ENCODE results near the gene ONECUT3.

ONECUT3 gene

GRCh38 chr19:1742989-1743696 is 10.2 kb upstream of the ONECUT3 start:
- DNase-seq = no peak

DNA sequence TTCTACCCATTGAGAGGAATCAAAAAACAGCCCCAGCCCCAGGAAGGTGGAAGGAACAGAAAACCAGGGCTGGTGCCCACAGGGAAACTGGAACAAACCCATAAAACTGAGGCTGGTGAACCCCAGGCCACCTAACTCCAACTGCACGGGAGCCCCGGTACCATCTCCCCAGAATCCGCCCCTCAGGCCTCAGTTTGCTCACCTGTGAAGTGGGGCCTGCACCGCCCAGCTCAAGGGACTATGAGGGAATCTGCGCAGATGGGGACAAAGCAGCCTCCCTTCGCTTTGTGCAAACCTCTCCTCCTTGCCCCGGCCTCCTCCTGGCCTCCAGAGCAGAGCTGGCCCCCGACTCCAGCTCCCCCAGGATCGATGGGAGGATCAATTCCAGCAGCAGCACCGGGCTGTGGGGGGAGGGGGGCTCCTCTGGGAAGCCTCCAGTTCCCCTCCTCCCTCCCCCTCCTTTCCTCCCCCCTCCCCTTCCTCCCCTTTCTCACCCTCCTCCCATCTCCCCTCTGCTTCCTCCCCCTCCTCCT is 9.1 kb upstream of the ONECUT3 start:
- DNase-seq = no peak

- no peak for DNase-seq
These were observed 8.3 kb upstream of the ONECUT3 start for GRCh38 chr19:1744822-1745563.

DNA sequence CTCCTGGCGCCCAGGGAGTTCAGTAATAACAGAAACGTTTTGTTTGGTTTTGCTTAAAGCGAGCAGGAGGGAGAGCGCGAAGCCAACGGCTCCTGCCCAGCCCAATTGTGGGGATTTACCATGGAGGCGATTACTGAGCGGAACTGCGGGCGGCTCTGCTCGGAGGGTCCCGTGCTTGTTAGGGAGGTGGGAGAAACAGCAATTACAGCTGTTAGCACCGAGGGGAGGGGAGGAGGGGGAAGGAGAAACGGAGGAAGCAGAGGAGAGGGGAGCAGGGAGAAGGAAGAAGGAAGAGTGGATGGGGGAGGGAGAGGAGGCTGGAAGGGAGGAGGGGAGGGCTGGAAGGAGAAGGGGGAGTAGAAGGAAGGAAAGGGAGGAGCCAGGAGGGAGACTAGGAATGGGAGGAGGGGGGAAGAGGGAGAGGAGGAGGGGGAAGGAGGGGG is 7.7 kb upstream of the ONECUT3 start:
- DNase-seq = no peak

- DNase-seq = no peak
These were observed 6.7 kb upstream of the ONECUT3 start for GRCh38 chr19:1746401-1747284.

GRCh38 chr19:1747285-1748114 is 5.8 kb upstream of the ONECUT3 start:
- DNase-seq = no peak

GRCh38 chr19:1748115-1748872 is 5.0 kb upstream of the ONECUT3 start:
- no peak for DNase-seq

DNA sequence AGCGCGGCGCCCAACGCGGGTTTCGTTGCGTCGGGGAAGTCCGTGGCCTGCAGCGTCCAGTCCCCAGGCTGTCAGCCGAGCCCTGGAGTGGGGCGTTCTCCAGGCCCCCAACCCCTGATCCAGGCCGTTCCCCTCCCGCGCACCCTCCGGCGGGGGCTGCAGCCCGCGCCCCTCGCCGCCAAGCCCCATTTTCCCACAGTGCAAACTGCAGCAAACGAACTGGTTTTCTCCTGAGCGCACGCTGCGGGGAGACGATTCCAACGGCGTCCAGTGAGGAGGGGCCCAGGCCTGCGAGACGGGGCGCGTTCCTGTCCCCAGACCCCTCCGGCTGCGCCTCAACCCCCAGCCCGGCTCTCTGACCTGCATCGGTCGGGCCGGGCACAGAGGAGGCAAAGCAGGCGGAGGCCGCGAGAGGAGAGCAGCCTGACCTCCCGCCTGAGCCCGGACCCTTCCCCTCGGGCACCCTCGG is 4.4 kb upstream of the ONECUT3 start:
- DNase-seq = no peak

DNA sequence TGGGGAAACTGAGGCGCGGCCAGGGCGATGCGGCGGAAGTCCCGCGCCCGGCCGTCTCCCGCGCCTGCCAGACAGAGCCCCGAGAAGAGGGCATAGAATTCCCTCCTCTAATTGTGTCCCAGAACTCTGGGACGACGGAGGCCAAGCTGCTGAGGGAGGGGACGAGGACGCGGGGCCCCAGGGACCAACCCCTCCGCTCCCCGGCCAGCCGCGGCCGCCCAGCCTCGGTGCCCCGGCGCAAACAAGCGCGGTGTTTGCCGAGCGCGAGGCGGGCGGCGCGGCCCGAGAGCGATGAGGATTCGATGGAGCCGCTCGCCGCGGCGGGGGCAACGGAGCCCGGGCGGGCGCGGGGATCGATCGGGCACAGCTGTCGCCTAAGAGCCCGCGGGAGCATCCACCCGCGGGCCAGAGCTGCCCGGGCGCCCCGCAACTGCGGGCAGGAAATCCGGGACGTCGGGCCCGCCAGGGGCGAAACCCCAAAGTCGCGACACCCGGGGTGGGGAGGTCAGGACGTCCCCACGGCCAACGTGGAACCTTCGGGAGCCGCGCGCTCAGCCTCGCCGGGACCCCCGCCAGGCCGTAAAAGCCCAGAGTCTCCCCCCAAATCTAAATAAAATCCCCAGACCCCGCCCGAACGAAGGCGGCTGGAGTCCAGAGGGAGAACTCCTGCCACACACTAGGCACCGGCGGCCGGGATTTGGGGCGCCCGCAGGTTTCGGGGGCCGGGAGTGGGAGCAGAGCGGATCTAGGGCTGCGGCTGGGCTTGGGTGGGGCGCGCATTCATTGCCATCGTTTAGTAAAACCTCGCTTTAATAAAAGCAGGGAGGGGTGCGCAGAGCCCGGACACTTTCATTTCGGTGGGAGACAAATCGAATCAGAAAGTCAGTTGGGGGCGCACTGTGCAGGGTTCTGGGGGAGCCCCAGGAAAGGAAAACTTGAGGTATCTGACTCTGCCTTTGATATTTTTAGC is 3.6 kb upstream of the ONECUT3 start:
- no peak for DNase-seq

DNA sequence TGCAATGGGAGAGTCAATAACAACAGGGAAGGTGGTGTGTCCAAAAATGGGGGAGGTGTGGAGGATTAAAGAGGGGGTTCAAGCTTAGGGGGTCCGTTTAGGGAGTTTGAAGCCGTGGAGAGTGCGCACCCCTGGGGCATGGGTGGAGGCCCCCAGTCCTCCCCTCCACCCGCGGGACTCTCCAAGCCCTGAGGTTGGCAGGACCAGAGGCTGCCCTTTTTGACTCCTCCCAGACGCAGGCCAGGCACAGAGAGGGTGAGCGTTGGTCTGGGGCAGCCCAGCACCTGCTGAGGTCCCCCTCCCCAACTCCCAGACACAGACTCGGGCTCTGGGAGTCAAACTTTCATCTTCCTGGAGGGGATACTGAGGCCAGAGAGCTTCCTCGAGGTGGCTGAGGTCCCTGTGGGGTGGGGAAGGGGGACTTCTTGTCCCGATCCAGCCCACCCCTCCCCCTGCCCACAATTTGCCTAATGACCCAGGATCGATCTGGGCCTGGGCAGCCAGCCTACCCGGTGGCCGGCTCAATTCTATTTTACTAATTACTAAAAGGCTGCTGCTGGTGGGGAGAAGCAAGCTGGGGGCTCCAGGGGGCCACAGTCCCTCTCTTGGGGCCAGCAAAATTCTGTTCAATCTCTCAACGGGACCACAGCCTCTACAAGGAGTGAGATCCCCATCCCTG is 2.8 kb upstream of the ONECUT3 start:
- DNase-seq = no peak

DNA sequence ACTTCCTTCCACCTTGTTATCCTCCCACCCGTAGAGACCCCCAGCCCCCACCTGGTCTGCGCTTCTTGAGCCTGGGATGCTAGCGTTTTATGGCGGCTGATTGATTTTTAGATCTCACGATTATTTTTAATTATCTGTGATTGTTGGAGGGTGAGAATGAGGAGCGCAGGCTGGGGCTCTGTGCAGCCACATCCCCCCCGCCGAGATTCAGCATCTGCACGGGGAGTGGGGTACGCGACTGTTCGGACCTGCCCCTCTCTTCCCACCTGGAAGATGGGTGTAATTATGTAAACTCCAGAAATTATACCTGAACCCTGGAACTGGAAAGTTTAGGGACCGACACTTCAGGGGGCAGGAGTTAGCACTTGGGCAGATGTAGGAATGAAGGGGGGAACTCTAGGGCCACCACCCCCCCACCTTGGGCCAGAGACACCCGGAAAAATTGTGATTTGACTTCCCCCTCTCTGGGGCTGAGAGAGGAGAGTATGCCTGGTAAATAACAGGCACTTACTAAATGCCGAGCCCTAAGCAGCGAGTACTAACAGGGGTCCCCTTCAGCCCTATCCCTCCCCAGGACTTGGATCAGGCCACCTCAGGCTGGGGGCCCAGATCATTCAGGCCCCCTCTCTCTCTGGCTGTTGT is 1.8 kb upstream of the ONECUT3 start:
- no peak for DNase-seq

GRCh38 chr19:1752009-1752756 is 1.1 kb upstream of the ONECUT3 start:
- DNase-seq = no peak

DNA sequence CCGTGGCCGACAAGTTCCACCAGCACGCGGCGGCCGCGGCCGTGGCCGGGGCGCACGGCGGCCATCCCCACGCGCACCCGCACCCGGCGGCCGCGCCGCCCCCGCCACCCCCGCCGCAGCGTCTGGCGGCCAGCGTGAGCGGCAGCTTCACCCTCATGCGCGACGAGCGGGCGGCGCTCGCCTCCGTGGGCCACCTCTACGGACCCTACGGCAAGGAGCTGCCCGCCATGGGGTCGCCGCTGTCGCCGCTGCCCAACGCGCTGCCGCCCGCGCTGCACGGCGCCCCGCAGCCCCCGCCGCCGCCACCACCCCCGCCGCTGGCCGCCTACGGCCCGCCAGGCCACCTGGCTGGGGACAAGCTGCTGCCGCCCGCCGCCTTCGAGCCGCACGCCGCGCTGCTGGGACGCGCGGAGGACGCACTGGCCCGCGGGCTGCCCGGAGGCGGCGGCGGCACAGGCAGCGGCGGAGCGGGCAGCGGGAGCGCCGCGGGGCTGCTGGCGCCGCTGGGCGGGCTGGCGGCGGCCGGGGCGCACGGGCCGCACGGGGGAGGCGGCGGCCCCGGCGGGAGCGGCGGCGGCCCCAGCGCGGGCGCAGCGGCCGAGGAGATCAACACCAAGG is 821 bp downstream of the ONECUT3 start:
- DNase-seq = no peak

GRCh38 chr19:1754636-1755466 is 1.5 kb downstream of the ONECUT3 start:
- DNase-seq = no peak

DNA sequence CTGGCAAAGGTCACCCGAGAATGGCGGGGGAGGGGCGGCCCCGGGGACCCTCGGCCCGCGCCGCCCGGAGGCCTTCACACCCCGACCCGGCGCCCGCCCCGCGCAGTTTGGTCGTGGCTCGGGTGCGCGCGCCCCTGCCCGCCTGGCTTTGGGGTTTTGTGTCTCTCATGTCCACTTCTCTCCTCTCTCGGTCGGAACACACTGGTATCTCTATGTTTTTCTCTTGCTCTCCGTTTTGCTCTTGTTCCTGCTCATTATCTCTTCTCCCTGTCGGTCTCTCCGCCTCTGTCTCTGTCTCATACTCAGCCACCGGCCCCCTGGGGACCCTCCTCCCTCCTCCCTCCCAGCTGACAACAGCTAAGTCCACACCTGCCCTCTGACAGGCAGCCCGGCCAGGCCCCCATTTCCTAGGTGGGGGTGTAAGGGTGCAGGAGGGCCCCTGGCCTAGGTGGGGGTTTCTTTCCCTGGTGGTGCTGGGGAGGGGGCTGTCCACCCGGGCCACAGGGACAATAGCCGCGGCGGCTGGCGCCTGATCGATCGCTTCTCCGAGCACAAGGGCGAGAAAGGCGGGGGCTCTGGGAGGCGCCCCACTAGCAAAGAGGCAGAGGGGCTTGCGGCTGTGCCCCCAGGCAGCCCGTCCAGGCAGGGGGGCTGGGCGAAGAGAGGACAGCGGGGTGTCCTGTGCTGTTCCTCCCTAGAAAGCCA is 2.3 kb downstream of the ONECUT3 start:
- DNase-seq = no peak

DNA sequence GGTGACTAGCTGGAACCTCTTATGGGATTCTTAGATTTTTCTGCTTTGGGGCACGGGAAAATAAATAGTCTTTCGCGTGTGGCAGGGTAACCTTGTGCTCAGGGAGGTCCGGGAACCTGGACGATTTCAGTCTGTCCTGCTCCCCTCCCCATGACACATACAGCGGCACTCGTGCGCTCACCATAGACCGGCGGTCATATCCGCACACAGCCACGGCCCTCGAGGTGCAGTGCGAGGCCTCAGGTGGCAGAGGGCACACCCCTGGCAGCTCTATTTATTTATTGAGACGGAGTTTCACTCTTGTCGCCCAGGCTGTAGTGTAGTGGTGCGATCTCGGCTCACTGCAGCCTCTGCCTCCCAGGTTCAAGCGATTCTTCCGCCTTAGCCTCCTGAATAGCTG is 3.0 kb downstream of the ONECUT3 start:
- DNase-seq = no peak
